Middle frontal gyrus (tissue), 1 donor: Measurements from ENCODE around the gene JMJD7.

Experiments
- DNase-seq: peaks from one replicate; pipeline ENCODE4 v3.0.0-alpha.2; 2015; ENCODE audit warnings: low spot score; ENCODE audit errors: extremely low spot score

Gene JMJD7

GRCh38 chr15:41799488-41799805, 28.4 kb upstream of the JMJD7 start:
- no peak for DNase-seq

- DNase-seq: no peak
Measured at GRCh38 chr15:41801185-41801584, 26.7 kb upstream of the JMJD7 start.

- DNase-seq: no peak
Measured at GRCh38 chr15:41801850-41802455, 25.9 kb upstream of the JMJD7 start.

- DNase-seq: no peak
Measured at GRCh38 chr15:41804361-41804760, 23.5 kb upstream of the JMJD7 start.

- no peak for DNase-seq
Measured at GRCh38 chr15:41804916-41805666, 22.8 kb upstream of the JMJD7 start.

GRCh38 chr15:41805711-41806110, 22.2 kb upstream of the JMJD7 start:
- no peak for DNase-seq

- no peak for DNase-seq
Measured at GRCh38 chr15:41806291-41807181, 21.4 kb upstream of the JMJD7 start.

- no peak for DNase-seq
Measured at GRCh38 chr15:41809121-41809520, 18.8 kb upstream of the JMJD7 start.

- no peak for DNase-seq
Measured at GRCh38 chr15:41809526-41810220, 18.2 kb upstream of the JMJD7 start.

GRCh38 chr15:41810651-41811431, 17.1 kb upstream of the JMJD7 start:
- no peak for DNase-seq

- DNase-seq: peak; percentile 80
Measured at GRCh38 chr15:41811432-41812195, 16.3 kb upstream of the JMJD7 start.

- no peak for DNase-seq
Measured at GRCh38 chr15:41812820-41813375, 15.0 kb upstream of the JMJD7 start.

- DNase-seq: no peak
Measured at GRCh38 chr15:41813426-41813825, 14.5 kb upstream of the JMJD7 start.

- no peak for DNase-seq
Measured at GRCh38 chr15:41814534-41814933, 13.4 kb upstream of the JMJD7 start.

- DNase-seq: no peak
Measured at GRCh38 chr15:41816788-41817187, 11.1 kb upstream of the JMJD7 start.

- DNase-seq: no peak
Measured at GRCh38 chr15:41817327-41817726, 10.6 kb upstream of the JMJD7 start.

GRCh38 chr15:41817781-41818180, 10.1 kb upstream of the JMJD7 start:
- no peak for DNase-seq

GRCh38 chr15:41819455-41820050, 8.3 kb upstream of the JMJD7 start:
- DNase-seq: no peak

- DNase-seq: no peak
Measured at GRCh38 chr15:41820791-41821423, 7.0 kb upstream of the JMJD7 start.
